Stimulated activated CD4-positive, alpha-beta T cell treated with anti-CD3 and anti-CD28 coated beads, Interleukin-1b, Interleukin-23, amount 100 ng/mL, for 24 hours (primary cell): ENCODE measurements around the gene UCN.
"Not testable (repeated sequence)": the region's sequence is repeated elsewhere in the genome, so short reads cannot be mapped to it uniquely, and the experiment has no call there.

ENCODE experiments used
- DNase-seq, 4 experiments: peaks; one replicate each; pipeline ENCODE4 v3.0.0-alpha.2; 2020; ENCODE audit warnings: low read depth in 4 of 4, low spot score in 1 of 4

The UCN gene

GRCh38 chr2:27308359-27308881, at the start of gene UCN:
Gene UCN (minus strand): TSS chr2:27308445. CDS start chr2:27307895, 550 bp downstream.
- no peak for DNase-seq

GRCh38 chr2:27356382-27357181, 48.3 kb upstream of the UCN start, which contains the start of gene GTF3C2:
Gene GTF3C2 (minus strand): TSS chr2:27356764. CDS start chr2:27343554, 13,210 bp downstream.
- DNase-seq: peak; percentile 80 to 86 (median 86)

- DNase-seq: no peak
Measured at GRCh38 chr2:27356056-27356381, 47.8 kb upstream of the UCN start.

GRCh38 chr2:27354597-27354927, 46.3 kb upstream of the UCN start:
- DNase-seq: no peak

- DNase-seq: no peak
Measured at GRCh38 chr2:27353762-27354596, 45.7 kb upstream of the UCN start.

GRCh38 chr2:27353386-27353761, 45.1 kb upstream of the UCN start:
- not testable (repeated sequence) for DNase-seq

- DNase-seq: no peak
Measured at GRCh38 chr2:27351802-27352598, 43.8 kb upstream of the UCN start.

GRCh38 chr2:27350106-27350693, 42.0 kb upstream of the UCN start:
- no peak for DNase-seq

GRCh38 chr2:27347641-27348040, 39.4 kb upstream of the UCN start:
- DNase-seq: no peak

- no peak for DNase-seq
Measured at GRCh38 chr2:27336173-27336572, 27.9 kb upstream of the UCN start.

GRCh38 chr2:27335311-27335710, 27.1 kb upstream of the UCN start:
- no peak for DNase-seq

- no peak for DNase-seq
Measured at GRCh38 chr2:27324720-27325119, 16.5 kb upstream of the UCN start.

GRCh38 chr2:27323596-27324285, 15.5 kb upstream of the UCN start:
- DNase-seq: no peak

GRCh38 chr2:27322766-27323595, 14.7 kb upstream of the UCN start, which contains the start of gene MPV17:
Gene MPV17 (minus strand): TSS chr2:27323097. CDS start chr2:27322517, 580 bp downstream.
- DNase-seq: peak; percentile 66 to 86 (median 80)

GRCh38 chr2:27322301-27322765, 14.1 kb upstream of the UCN start:
- DNase-seq: no peak

GRCh38 chr2:27320958-27321543, 12.8 kb upstream of the UCN start:
- no peak for DNase-seq

GRCh38 chr2:27319839-27320238, 11.6 kb upstream of the UCN start:
- not testable (repeated sequence) for DNase-seq

GRCh38 chr2:27316655-27317412, 8.6 kb upstream of the UCN start:
- no peak for DNase-seq
